Upper lobe of left lung (tissue), 4 donors: ENCODE data around the gene B4GALT1.

Source experiments
- EP300 ChIP-seq, 4 donors: sonication (generic); formaldehyde crosslinking; IDR thresholded peaks; one replicate each; pipeline ENCODE4 v1.5.1; 2017; ENCODE audit warnings: antibody characterized with exemption in 4 of 4, control low read depth in 2 of 4
- POLR2A ChIP-seq, 4 donors: fragments of 450-650 bp; IDR thresholded peaks; one replicate each; pipeline ENCODE4 v1.5.1; 2016 to 2017; ENCODE audit warnings: antibody characterized with exemption in 4 of 4, mild to moderate bottlenecking in 2 of 4
- TF ChIP-seq, protein P1 (sequence below), 6 experiments: fragments of 450-650 bp in 4 of 6; fragments of 200-600 bp in 2 of 6; sonication (generic) in 2 of 6; IDR thresholded peaks; one replicate each; pipeline ENCODE4 v1.5.1; 2016 to 2019; ENCODE audit warnings: antibody characterized with exemption in 6 of 6

GRCh38 chr9:33080534-33080933 lies 86.6 kb downstream of the B4GALT1 start:
- TF ChIP-seq, protein P1, sequence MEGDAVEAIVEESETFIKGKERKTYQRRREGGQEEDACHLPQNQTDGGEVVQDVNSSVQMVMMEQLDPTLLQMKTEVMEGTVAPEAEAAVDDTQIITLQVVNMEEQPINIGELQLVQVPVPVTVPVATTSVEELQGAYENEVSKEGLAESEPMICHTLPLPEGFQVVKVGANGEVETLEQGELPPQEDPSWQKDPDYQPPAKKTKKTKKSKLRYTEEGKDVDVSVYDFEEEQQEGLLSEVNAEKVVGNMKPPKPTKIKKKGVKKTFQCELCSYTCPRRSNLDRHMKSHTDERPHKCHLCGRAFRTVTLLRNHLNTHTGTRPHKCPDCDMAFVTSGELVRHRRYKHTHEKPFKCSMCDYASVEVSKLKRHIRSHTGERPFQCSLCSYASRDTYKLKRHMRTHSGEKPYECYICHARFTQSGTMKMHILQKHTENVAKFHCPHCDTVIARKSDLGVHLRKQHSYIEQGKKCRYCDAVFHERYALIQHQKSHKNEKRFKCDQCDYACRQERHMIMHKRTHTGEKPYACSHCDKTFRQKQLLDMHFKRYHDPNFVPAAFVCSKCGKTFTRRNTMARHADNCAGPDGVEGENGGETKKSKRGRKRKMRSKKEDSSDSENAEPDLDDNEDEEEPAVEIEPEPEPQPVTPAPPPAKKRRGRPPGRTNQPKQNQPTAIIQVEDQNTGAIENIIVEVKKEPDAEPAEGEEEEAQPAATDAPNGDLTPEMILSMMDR (IDR thresholded peaks at IDR 0.05) = no peak
- TF ChIP-seq POLR2A (IDR thresholded peaks at IDR 0.05) = no peak
- TF ChIP-seq EP300 (IDR thresholded peaks at IDR 0.05) = no peak
